Adrenal gland (tissue), 12 donors: Measurements from ENCODE around the gene F12. TPM values are rescaled to one million over a fixed set of nuclear protein-coding genes. Genes with fewer than 3 reads are reported as not detected.

Source experiments
- DNase-seq, 7 donors: peaks; one replicate each; pipeline ENCODE4 v3.0.0-alpha.2; 2019 to 2020
- H3K27ac ChIP-seq, 5 donors: fragments of 200-600 bp; sonication (generic) in 4 of 5; 1 replicate in 3 of 5; 2 replicates in 2 of 5; pipeline versions ENCODE4 v1.5.1 to v1.8.0; 2016 to 2020; ENCODE audit warnings: mild to moderate bottlenecking in 1 of 5
- H3K27me3 ChIP-seq: fragments of 200-600 bp; 2 replicates; pipeline ENCODE4 v1.8.0; 2021
- H3K36me3 ChIP-seq, 2 donors: fragments of 200-600 bp; replicated peaks in 1 of 2; 1 replicate in 1 of 2; 2 replicates in 1 of 2; pipeline versions ENCODE4 v1.5.1 to v1.8.0; 2018 to 2022
- H3K4me1 ChIP-seq, 2 donors: fragments of 200-600 bp; replicated peaks in 1 of 2; 1 replicate in 1 of 2; 2 replicates in 1 of 2; pipeline versions ENCODE4 v1.5.1 to v1.8.0; 2018 to 2021
- H3K4me3 ChIP-seq, 4 donors: fragments of 200-600 bp; sonication (generic) in 3 of 4; one replicate each; pipeline ENCODE4 v1.5.1; 2016 to 2018
- H3K9me3 ChIP-seq, 3 donors: fragments of 200-600 bp; sonication (generic) in 1 of 3; replicated peaks in 1 of 3; 1 replicate in 2 of 3; 2 replicates in 1 of 3; pipeline versions ENCODE4 v1.5.1 to v1.8.0; 2016 to 2021
- POLR2A ChIP-seq, 2 donors: fragments of 450-650 bp; IDR thresholded peaks; one replicate each; pipeline ENCODE4 v1.6.1; 2017; ENCODE audit warnings: antibody characterized with exemption in 2 of 2, mild to moderate bottlenecking in 2 of 2, moderate library complexity in 1 of 2
- WGBS, 4 donors: extraction: QIAGEN DNeasy Blood & Tissue Kit in 2 of 4; methylation state at CpG; one replicate each; pipeline versions ENCODE4 v1.1.5 to v1.1.7; 2013 to 2017; 5-methylcytosine and 5-hydroxymethylcytosine counted together
- intact Hi-C, 2 donors: fragments of 100-400 bp; cut with DNase I; formaldehyde crosslinking; loops; one replicate each; pipeline versions ENCODE4 v1.14.1 to v1.15.0; 2022 to 2023
- polyA plus RNA-seq, 3 donors: library from polyadenylated mRNA; stranded (reverse); fragments of 200-250 nt in 2 of 3; fragments of 350-450 nt in 1 of 3; fragmentation: Illumina TruSeq in 1 of 3; extraction: RNeasy Lipid Tissue Mini Kit (QIAGEN cat#74804) in 1 of 3; gene quantifications; one replicate each; pipeline ENCODE4 v1.2.3, GENCODE V29; 2013 to 2014
- total RNA-seq, 9 donors: library from RNA; depleted of rRNA in 4 of 9; stranded (reverse); fragments of >200 nt in 4 of 9; fragments of 120-200 nt in 1 of 9; fragmentation: NEBNext Ultra II Directional in 1 of 9; extraction: Animal tissue kit (Norgen Biotek cat#: 25700) in 1 of 9; gene quantifications; one replicate each; pipeline versions ENCODE4 v1.1.0 to v1.2.4, GENCODE V29; 2013 to 2023
- TF ChIP-seq, protein P1 (sequence below), 6 experiments: fragments of 450-650 bp in 4 of 6; fragments of 200-600 bp in 2 of 6; sonication (generic) in 1 of 6; IDR thresholded peaks; 1 replicate in 5 of 6; 2 replicates in 1 of 6; pipeline versions ENCODE4 v1.5.1 to v1.8.0; 2016 to 2021; ENCODE audit warnings: antibody characterized with exemption in 6 of 6, mild to moderate bottlenecking in 2 of 6, moderate library complexity in 1 of 6
- donor health status: healthy with polysubstance abuse.
- donor health status: Bipolar disorder and iron deficiency.
- donor health status: DM: yes; HTN: yes; CAD: no.
- donor health status: DM: no; HTN: no; CAD: no.
- donor health status: DM: no; HTN: no; CAD: no.
- donor health status: DM: yes; HTN: yes; CAD: no.

The F12 gene
- total and polyA plus RNA-seq, 12 donors: 0.11 to 0.80 (median 0.36) TPM; not detected in 3

- Histone ChIP-seq H3K27me3 (peaks cover 40% of the 10 kb centered on the region), H3K36me3 (no peaks in the 10 kb centered on the region), H3K9me3 (no peaks in the 10 kb centered on the region), H3K4me3 (no peak overlapping the region), H3K4me1 (no peaks in the 10 kb centered on the region), H3K27ac (no peak overlapping the region)
- no peak for DNase-seq
- WGBS, 4 donors: 33 to 86% (median 50%) methylated on average over 1 to 7 of the region's 8 CpGs
- intact Hi-C loops: no loop called here
- TF ChIP-seq POLR2A (IDR thresholded peaks at IDR 0.05): no peak
- TF ChIP-seq, protein P1, sequence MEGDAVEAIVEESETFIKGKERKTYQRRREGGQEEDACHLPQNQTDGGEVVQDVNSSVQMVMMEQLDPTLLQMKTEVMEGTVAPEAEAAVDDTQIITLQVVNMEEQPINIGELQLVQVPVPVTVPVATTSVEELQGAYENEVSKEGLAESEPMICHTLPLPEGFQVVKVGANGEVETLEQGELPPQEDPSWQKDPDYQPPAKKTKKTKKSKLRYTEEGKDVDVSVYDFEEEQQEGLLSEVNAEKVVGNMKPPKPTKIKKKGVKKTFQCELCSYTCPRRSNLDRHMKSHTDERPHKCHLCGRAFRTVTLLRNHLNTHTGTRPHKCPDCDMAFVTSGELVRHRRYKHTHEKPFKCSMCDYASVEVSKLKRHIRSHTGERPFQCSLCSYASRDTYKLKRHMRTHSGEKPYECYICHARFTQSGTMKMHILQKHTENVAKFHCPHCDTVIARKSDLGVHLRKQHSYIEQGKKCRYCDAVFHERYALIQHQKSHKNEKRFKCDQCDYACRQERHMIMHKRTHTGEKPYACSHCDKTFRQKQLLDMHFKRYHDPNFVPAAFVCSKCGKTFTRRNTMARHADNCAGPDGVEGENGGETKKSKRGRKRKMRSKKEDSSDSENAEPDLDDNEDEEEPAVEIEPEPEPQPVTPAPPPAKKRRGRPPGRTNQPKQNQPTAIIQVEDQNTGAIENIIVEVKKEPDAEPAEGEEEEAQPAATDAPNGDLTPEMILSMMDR (IDR thresholded peaks at IDR 0.05): no peak
These were observed 13.3 kb downstream of the F12 start for GRCh38 chr5:177396078-177396477.

- Histone ChIP-seq H3K4me1 (no peaks in the 10 kb centered on the region), H3K27ac (no peak overlapping the region), H3K36me3 (no peaks in the 10 kb centered on the region), H3K9me3 (no peaks in the 10 kb centered on the region), H3K27me3 (peaks cover 19% of the 10 kb centered on the region), H3K4me3 (no peak overlapping the region)
- TF ChIP-seq, protein P1 (IDR thresholded peaks at IDR 0.05): no peak
- TF ChIP-seq POLR2A (IDR thresholded peaks at IDR 0.05): no peak
- intact Hi-C loops: loop anchor here (5.0 kb wide), 2 partner anchors 63 to 108 kb away; no protein-coding TSS in a partner anchor
- 20 to 70% (median 38%) methylated on average over 1 to 5 of the region's 5 CpGs for WGBS, 4 donors
- DNase-seq: no peak
These were observed 15.4 kb downstream of the F12 start for GRCh38 chr5:177393990-177394389.

DNA sequence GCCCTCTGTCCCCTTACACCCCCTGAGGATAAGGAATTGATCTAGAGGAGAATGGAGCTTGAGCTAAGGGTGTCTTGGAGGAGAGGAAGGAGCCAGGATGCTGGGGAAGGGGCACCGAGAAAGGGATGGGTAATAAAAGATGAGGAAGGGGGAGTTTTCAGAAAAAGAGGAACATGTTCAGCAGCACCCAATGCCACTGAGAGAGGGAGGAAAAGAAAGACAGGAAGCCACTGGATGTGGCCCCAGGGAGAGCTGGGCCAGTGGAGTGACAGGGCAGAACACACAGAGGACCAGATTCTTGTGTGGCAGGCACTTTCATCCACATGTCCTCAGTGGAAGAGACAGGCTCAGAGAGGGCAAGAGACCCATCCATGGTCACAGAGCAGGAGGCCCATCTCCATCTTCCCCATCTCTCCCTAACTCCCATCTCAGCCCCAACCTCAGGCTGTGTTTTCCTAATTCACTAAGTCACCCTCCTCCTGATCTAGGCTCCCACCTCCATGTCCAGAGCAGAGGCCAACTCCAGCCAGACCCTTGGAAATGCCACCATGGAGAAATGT, 16.1 kb downstream of the F12 start:
- Histone ChIP-seq H3K4me1 (no peaks in the 10 kb centered on the region), H3K9me3 (no peaks in the 10 kb centered on the region), H3K36me3 (no peaks in the 10 kb centered on the region), H3K4me3 (no peak overlapping the region), H3K27me3 (peaks cover 12% of the 10 kb centered on the region), H3K27ac (no peak overlapping the region)
- TF ChIP-seq, protein P1 (IDR thresholded peaks at IDR 0.05): no peak
- no peak for TF ChIP-seq POLR2A (IDR thresholded peaks at IDR 0.05)
- 66 to 70% (median 69%) methylated on average over 1 of the region's 1 CpG for WGBS, 4 donors
- intact Hi-C loops: loop anchor here (5.0 kb wide), 2 partner anchors 64 to 109 kb away; no protein-coding TSS in a partner anchor
- no peak for DNase-seq

- no peak overlapping the region for H3K4me3 ChIP-seq
- peaks cover 7% of the 10 kb centered on the region for H3K27me3 ChIP-seq
- intact Hi-C loops: loop anchor here (5.0 kb wide), 2 partner anchors 65 to 110 kb away; no protein-coding TSS in a partner anchor
- DNase-seq: no peak
- no peaks in the 10 kb centered on the region for H3K9me3 ChIP-seq
- 71 to 80% (median 78%) methylated on average over 5 of the region's 5 CpGs for WGBS, 4 donors
- no peaks in the 10 kb centered on the region for H3K36me3 ChIP-seq
- H3K27ac ChIP-seq: no peak overlapping the region
- H3K4me1 ChIP-seq: no peaks in the 10 kb centered on the region
- TF ChIP-seq, protein P1 (IDR thresholded peaks at IDR 0.05): no peak
- TF ChIP-seq POLR2A (IDR thresholded peaks at IDR 0.05): no peak
These were observed 16.6 kb downstream of the F12 start for GRCh38 chr5:177392765-177393164.
